Gastrocnemius medialis (tissue), 4 donors: ENCODE measurements around the gene C3orf70. TPM values are rescaled to one million over a fixed set of nuclear protein-coding genes. Genes with fewer than 3 reads are reported as not detected.

Source experiments
- ATAC-seq, 2 donors: fragments of 150-250 bp; one replicate each; pipeline ENCODE4 v1.9.1; 2016
- DNase-seq, 2 donors: peaks; one replicate each; pipeline ENCODE4 v3.0.0-alpha.2; 2019
- H3K27ac ChIP-seq, 4 donors: fragments of 200-600 bp; sonication (generic); 1 replicate in 1 of 4; 2 replicates in 3 of 4; pipeline ENCODE4 v1.5.1; 2016 to 2018; ENCODE audit warnings: mild to moderate bottlenecking in 2 of 4, moderate library complexity in 1 of 4
- H3K27me3 ChIP-seq, 3 donors: fragments of 200-600 bp; sonication (generic) in 2 of 3; 1 replicate in 1 of 3; 2 replicates in 2 of 3; pipeline versions ENCODE4 v1.5.1 to v1.6.0; 2016 to 2019; ENCODE audit warnings: mild to moderate bottlenecking in 1 of 3, moderate library complexity in 1 of 3
- H3K36me3 ChIP-seq, 2 donors: fragments of 200-600 bp; sonication (generic) in 1 of 2; one replicate each; pipeline ENCODE4 v1.5.1; 2017 to 2018
- H3K4me1 ChIP-seq, 2 donors: fragments of 200-600 bp; sonication (generic) in 1 of 2; one replicate each; pipeline ENCODE4 v1.5.1; 2016 to 2017; ENCODE audit warnings: mild to moderate bottlenecking in 2 of 2
- H3K4me3 ChIP-seq, 4 donors: fragments of 200-600 bp; sonication (generic) in 3 of 4; 1 replicate in 1 of 4; 2 replicates in 3 of 4; pipeline ENCODE4 v1.5.1; 2016 to 2019; ENCODE audit warnings: mild to moderate bottlenecking in 2 of 4
- H3K9me3 ChIP-seq, 3 donors: fragments of 200-600 bp; sonication (generic) in 2 of 3; 1 replicate in 1 of 3; 2 replicates in 2 of 3; pipeline ENCODE4 v1.5.1; 2016 to 2019
- CTCF ChIP-seq, 5 experiments: fragments of 450-650 bp in 3 of 5; fragments of 200-600 bp in 2 of 5; sonication (generic) in 2 of 5; IDR thresholded peaks in 4 of 5; conservative IDR thresholded peaks in 1 of 5; 1 replicate in 4 of 5; 2 replicates in 1 of 5; pipeline ENCODE4 v1.5.1; 2016 to 2019; ENCODE audit warnings: antibody characterized with exemption in 5 of 5, mild to moderate bottlenecking in 3 of 5, moderate library complexity in 3 of 5
- POLR2A ChIP-seq, 2 donors: fragments of 450-650 bp; IDR thresholded peaks; one replicate each; pipeline ENCODE4 v1.6.1; 2017; ENCODE audit warnings: antibody characterized with exemption in 2 of 2, mild to moderate bottlenecking in 2 of 2, moderate library complexity in 2 of 2
- in situ Hi-C, 4 donors: fragments of 200-750 bp; cut with MboI; loops; one replicate each; pipeline versions ENCODE4 v1.15.0 to v1.8.0; 2017; ENCODE audit warnings: low sequenced_read_pairs in 4 of 4
- intact Hi-C: fragments of 100-400 bp; cut with DNase I; formaldehyde crosslinking; loops from one replicate; pipeline ENCODE4 v1.15.1; 2023; ENCODE audit warnings: low total_unique reads
- total RNA-seq, 4 donors: library from RNA; depleted of rRNA; stranded (reverse); fragments of >200 nt; gene quantifications; one replicate each; pipeline versions ENCODE4 v1.1.0 to v1.2.3, GENCODE V29; 2016

The C3orf70 gene
- total RNA-seq, 4 donors from 2014 or later, result 0.42 to 1.1 (median 0.59) TPM

DNA sequence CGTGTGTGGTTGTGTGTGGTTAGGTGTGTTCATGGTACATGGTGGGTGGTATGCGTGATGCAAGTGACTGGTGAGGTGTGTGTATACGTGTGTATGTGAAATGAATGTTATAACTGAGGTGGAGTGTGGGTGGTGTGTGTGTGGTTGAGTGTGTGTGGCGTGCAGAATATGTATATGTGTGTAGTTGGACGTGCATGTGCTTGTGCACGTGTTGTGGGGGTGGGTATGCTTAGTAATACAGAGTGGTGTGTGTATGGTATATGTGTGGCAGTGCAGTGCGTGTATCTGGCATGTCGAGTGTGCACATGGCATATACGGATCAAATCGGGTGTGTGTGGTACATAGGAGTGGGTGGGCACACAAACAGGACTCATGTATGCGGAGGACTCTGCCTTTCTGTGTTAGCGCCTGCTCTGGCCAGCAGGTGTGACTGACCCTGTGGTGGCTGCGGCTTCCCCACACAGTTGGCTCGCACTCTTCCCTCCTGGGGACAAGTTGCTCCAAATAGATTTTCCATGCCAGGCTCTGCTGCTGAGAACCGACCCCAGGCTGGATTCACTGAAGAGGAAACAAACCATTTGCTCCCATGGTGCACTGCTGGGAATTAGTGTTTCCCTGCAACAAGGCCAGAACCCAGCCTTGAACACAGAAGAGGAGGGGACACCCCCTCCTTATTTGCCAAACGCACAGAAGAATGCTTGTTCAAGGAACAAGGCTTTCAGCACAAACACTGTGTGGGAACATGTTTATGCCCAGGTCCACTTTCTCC, 1.2 kb upstream of the C3orf70 start:
- H3K4me3 ChIP-seq, result peak overlapping the region in 2 of 4 donors; percentile 56 to 58

GRCh38 chr3:185153171-185153771, 411 bp upstream of the C3orf70 start:
- intact Hi-C loops (no loop called here), in situ Hi-C loops (no loop called here)
- Histone ChIP-seq H3K9me3 (no peaks in the 10 kb centered on the region), H3K36me3 (no peaks in the 10 kb centered on the region), H3K27me3 (peaks cover 30 to 46% (median 44%) of the 10 kb centered on the region in 3 donors), H3K4me1 (no peaks in the 10 kb centered on the region), H3K27ac (no peak overlapping the region), H3K4me3 (peak overlapping the region; percentile 46 to 58 (median 54))
- no peak for TF ChIP-seq POLR2A (IDR thresholded peaks at IDR 0.05)
- TF ChIP-seq CTCF (IDR thresholded peaks at IDR 0.05 in 4 of 5, conservative IDR thresholded peaks at IDR 0.05 in 1 of 5), result no peak
- no peak for DNase-seq
- no peak for ATAC-seq

More for the DNA sequence above, 1.2 kb upstream of the C3orf70 start:
- no peak overlapping the region for H3K27ac ChIP-seq
- TF ChIP-seq POLR2A (IDR thresholded peaks at IDR 0.05) (no peak), CTCF (IDR thresholded peaks at IDR 0.05 in 4 of 5, conservative IDR thresholded peaks at IDR 0.05 in 1 of 5) (no peak)
- H3K27me3 ChIP-seq, result peaks cover 30 to 46% (median 44%) of the 10 kb centered on the region in 3 donors
- DNase-seq, result no peak
- H3K36me3 ChIP-seq, result no peaks in the 10 kb centered on the region
- H3K9me3 ChIP-seq, result no peaks in the 10 kb centered on the region
- no peaks in the 10 kb centered on the region for H3K4me1 ChIP-seq
- in situ Hi-C loops, result no loop called here
- intact Hi-C loops, result no loop called here
- no peak for ATAC-seq

- intact Hi-C loops (no loop called here), in situ Hi-C loops (no loop called here)
- peak overlapping the region; percentile 53 to 68 (median 63) for H3K27ac ChIP-seq
- H3K27me3 ChIP-seq, result peaks cover 30 to 46% (median 44%) of the 10 kb centered on the region in 3 donors
- peak overlapping the region; percentile 51 to 59 (median 55) for H3K4me3 ChIP-seq
- DNase-seq (no peak), ATAC-seq (no peak)
- no peaks in the 10 kb centered on the region for H3K4me1 ChIP-seq
- no peaks in the 10 kb centered on the region for H3K36me3 ChIP-seq
- TF ChIP-seq POLR2A (IDR thresholded peaks at IDR 0.05) (no peak), CTCF (IDR thresholded peaks at IDR 0.05 in 4 of 5, conservative IDR thresholded peaks at IDR 0.05 in 1 of 5) (no peak)
- H3K9me3 ChIP-seq, result no peaks in the 10 kb centered on the region
Observed at GRCh38 chr3:185151964-185152409, 873 bp downstream of the C3orf70 start.

DNA sequence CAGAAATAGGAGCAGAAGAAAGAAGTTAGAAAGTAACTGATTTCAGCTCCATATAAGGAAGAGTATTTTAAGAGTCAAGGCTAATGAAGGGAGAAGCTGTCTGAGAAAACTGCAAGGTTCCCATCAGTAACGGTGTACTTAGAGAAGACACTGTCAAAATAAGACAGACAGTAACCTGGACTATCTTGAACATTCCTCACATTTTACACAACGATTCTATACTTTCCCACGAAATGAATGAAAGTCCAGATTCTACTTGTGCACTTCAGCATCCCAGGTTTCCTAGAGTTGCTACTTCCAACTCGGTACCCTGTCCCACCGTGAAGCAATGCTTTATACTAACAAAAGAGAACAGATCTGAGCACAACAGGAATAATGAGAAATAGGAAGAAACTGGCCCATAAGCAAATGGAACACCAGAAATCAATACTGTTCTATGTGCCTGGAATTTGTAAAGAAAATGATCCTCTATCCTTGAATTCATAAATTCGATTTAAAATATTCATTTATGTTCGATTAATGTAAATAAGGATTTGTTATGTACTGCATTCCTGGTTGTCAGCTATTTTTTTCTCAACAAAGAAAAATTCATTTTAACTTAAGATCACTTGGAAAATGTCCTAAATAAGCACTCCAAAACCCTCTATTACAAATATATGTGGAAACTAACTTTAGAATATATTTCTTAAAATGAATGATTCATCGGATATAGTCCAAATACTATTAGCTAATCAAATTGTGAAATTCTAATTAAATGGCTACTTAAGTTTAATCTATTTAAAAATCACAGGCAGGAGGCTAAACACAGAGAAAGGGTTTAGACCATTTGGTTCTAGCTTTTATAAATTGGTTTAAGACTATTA, 1.5 kb downstream of the C3orf70 start:
- peak overlapping the region in 3 of 4 donors; percentile 51 to 58 (median 52) for H3K4me3 ChIP-seq
- no peak for TF ChIP-seq CTCF (IDR thresholded peaks at IDR 0.05 in 4 of 5, conservative IDR thresholded peaks at IDR 0.05 in 1 of 5)
- no peak for TF ChIP-seq POLR2A (IDR thresholded peaks at IDR 0.05)
- H3K36me3 ChIP-seq, result no peaks in the 10 kb centered on the region
- intact Hi-C loops, result no loop called here
- peak overlapping the region in 2 of 4 donors; percentile 53 to 62 for H3K27ac ChIP-seq
- H3K4me1 ChIP-seq, result no peaks in the 10 kb centered on the region
- DNase-seq (no peak), ATAC-seq (no peak)
- H3K27me3 ChIP-seq, result peaks cover 30 to 46% (median 44%) of the 10 kb centered on the region in 3 donors
- H3K9me3 ChIP-seq, result no peaks in the 10 kb centered on the region
- in situ Hi-C loops, result no loop called here
